Skeletal muscle satellite cell (primary cell): ENCODE results near the gene LSM14B. TPM values are rescaled to one million over a fixed set of nuclear protein-coding genes. Genes with fewer than 3 reads are reported as not detected.
"Not testable (repeated sequence)": the region's sequence is repeated elsewhere in the genome, so short reads cannot be mapped to it uniquely, and the experiment has no call there.

Experiments used
- H3K27me3 ChIP-seq: 2 replicates; pipeline ENCODE4 v1.7.0; 2013; ENCODE audit warnings: low read length; ENCODE audit not compliant: control insufficient read depth, insufficient read depth
- H3K36me3 ChIP-seq: 2 replicates; pipeline ENCODE4 v1.7.0; 2013; ENCODE audit warnings: mild to moderate bottlenecking, control low read depth, low read length; ENCODE audit not compliant: insufficient read depth
- H3K4me1 ChIP-seq: 2 replicates; pipeline ENCODE4 v1.7.0; 2013; ENCODE audit warnings: low read length; ENCODE audit not compliant: control insufficient read depth, insufficient read depth
- H3K4me2 ChIP-seq: 2 replicates; pipeline ENCODE4 v1.7.0; 2013; ENCODE audit warnings: mild to moderate bottlenecking, low read length
- H3K4me3 ChIP-seq: 2 replicates; pipeline ENCODE4 v1.7.0; 2013; ENCODE audit warnings: low read length
- H3K9ac ChIP-seq: 2 replicates; pipeline ENCODE4 v1.7.0; 2013; ENCODE audit warnings: mild to moderate bottlenecking, low read depth, low read length, moderate library complexity
- H3K9me3 ChIP-seq: replicated peaks from 2 replicates; pipeline ENCODE4 v1.7.0; 2013; ENCODE audit warnings: mild to moderate bottlenecking, control low read depth, low read length
- total RNA-seq: library from RNA; depleted of rRNA; stranded (reverse); fragments of >200 nt; gene quantifications from 2 replicates; pipeline ENCODE4 v1.2.3, GENCODE V29; 2012; rRNA removed

LSM14B gene
- total RNA-seq, result 23.6 and 27.5 TPM in 2 replicates

DNA sequence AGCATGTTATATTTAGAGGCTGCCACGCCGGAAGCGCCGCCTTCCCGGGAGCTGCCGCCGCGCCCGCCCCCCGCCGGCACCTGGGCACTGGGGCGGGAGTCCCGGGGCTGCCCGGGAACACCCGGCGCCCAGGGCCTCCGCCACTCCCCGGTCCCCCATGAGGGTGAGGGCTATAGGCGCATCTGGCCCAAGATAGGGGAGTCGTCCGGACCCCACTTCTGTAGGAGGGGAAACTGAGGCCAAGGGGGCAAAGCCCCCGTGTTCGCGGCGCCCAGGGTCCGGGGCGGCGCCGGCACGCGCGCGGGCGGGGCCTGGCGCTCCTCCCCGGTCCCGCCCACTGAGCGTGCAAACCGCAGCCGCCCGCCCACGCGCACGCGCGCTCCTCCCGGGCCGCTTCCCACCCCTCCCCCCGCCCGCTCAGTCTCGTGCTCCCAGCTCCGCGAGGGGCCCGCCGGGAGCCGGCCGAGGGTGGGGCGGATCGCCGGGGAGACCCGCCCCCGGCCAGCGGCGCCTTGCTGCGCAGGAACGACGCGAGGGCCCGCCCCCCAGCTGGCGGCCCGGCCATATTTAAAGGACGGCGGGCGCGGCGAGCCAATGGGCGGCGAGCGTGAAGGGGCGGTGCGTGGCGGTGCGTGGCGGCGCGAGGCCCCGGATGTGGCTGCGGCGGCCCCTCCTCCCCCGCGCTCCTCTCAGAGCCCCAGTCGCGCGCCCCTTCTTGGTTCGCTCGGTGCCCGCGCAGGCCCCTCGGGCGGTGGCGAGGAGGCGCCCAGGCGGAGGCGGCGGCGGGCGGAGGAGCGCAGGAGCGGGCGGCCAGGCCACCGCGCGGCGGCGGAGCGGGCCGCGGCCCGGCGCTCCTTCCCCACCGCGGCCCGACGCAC, at the start of gene LSM14B:
LSM14B (plus strand) TSS at position 700 of the 878 bp plus-strand sequence. CDS start 192 bp downstream, outside the sequence.
- H3K4me1 ChIP-seq, result peaks cover 18% of the 10 kb centered on the region
- peaks cover 3% of the 10 kb centered on the region for H3K9me3 ChIP-seq
- peaks cover 25% of the 10 kb centered on the region for H3K27me3 ChIP-seq
- H3K36me3 ChIP-seq, result peaks cover 25% of the 10 kb centered on the region
- peak within 1 kb of the TSS; percentile 100 for H3K4me2 ChIP-seq
- H3K9ac ChIP-seq, result peak within 1 kb of the TSS; percentile 90
- H3K4me3 ChIP-seq, result peak within 1 kb of the TSS; percentile 98

DNA sequence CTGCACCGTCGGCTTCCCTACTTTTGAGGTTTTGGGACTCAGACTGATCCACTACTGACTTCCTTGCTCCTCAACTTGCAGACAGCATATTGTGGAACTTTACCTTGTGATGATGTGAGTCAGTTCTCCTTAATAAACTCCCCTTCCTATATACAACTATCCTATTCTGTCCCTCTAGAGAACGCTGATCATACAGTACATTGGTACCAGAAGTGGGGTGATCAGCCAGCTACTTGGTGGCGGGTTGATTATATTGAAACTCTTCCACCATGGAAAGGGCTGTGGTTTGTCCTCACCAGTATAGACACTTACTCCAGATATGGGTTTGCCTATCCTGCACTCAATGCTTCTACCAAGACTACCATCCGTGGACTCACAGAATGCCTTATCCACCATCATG, 49.0 kb upstream of the LSM14B start:
- Histone ChIP-seq H3K4me3 (no peak overlapping the region), H3K9me3 (peaks cover 18% of the 10 kb centered on the region)

DNA sequence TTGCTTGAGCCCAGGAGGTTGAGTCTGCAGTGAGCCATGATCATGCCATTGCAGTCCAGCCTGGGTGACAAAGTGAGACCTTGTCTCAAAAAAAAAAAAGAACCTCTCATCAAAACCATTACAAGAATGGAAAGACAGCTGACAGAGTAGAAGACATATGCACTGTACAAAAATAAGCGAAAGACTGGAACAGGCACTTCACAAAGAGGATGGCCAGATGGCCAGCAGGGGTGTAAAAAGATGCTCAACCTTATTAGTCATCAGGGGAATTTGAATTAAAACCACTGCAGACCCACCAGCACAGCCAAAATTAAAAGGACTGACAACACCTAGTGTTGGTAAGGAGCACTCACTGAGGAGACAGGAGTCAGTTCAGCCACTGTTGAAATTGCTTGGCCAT, 43.1 kb upstream of the LSM14B start:
- Histone ChIP-seq H3K9me3 (peaks cover 14% of the 10 kb centered on the region), H3K9ac (no peak overlapping the region)

More for the DNA sequence above, 49.0 kb upstream of the LSM14B start:
- H3K4me2 ChIP-seq, result no peak overlapping the region
- no peaks in the 10 kb centered on the region for H3K36me3 ChIP-seq
- peaks cover 9% of the 10 kb centered on the region for H3K4me1 ChIP-seq
- H3K27me3 ChIP-seq, result peaks cover 4% of the 10 kb centered on the region
- no peak overlapping the region for H3K9ac ChIP-seq

DNA sequence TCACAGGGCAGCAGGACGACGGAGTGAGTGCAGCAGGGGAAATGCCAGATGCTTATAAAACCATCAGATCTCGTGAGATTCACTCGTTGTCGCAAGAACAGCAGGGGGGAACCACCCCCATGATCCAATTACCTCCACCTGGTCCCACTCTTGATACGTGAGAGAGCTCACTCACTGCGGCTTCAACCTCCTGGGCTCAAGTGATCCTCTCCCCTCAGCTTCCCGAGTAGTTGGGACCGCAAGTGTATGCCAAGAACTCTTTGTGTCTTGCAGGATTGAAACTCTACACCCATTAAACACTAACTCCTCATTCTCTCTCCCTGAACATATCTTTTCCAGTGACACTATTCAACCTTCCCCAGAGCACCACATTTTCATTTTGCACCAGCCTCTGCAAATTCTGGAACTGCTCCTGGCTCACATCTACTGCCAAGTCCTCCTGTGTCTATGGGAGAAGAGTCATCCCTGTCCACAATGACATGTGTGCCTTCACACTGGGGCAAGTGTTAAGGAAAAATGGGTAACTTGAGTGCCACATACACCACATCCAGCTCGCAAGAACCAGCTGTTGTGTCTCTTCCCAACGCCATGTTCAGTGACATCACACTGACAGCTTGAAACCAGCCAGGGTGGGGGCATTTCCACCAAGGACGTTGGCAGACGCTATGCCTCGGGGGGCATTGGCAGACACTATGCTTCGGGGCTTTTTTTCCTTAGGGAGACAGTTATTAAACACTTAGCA, 41.9 kb upstream of the LSM14B start:
- Histone ChIP-seq H3K27me3 (peaks cover 24% of the 10 kb centered on the region), H3K9me3 (peaks cover 14% of the 10 kb centered on the region), H3K9ac (no peak overlapping the region), H3K4me3 (no peak overlapping the region), H3K4me2 (no peak overlapping the region), H3K4me1 (no peaks in the 10 kb centered on the region), H3K36me3 (no peaks in the 10 kb centered on the region)

More for the DNA sequence above, 43.1 kb upstream of the LSM14B start:
- no peak overlapping the region for H3K4me3 ChIP-seq
- H3K4me2 ChIP-seq, result no peak overlapping the region
- no peaks in the 10 kb centered on the region for H3K4me1 ChIP-seq
- H3K27me3 ChIP-seq, result peaks cover 20% of the 10 kb centered on the region
- no peaks in the 10 kb centered on the region for H3K36me3 ChIP-seq

- H3K4me1 ChIP-seq, result no peaks in the 10 kb centered on the region
- peaks cover 33% of the 10 kb centered on the region for H3K27me3 ChIP-seq
- H3K4me3 ChIP-seq, result no peak overlapping the region
- no peak overlapping the region for H3K9ac ChIP-seq
- no peaks in the 10 kb centered on the region for H3K36me3 ChIP-seq
- H3K9me3 ChIP-seq, result peaks cover 8% of the 10 kb centered on the region
- no peak overlapping the region for H3K4me2 ChIP-seq
Observed at GRCh38 chr20:62083312-62083711, 39.0 kb upstream of the LSM14B start.

DNA sequence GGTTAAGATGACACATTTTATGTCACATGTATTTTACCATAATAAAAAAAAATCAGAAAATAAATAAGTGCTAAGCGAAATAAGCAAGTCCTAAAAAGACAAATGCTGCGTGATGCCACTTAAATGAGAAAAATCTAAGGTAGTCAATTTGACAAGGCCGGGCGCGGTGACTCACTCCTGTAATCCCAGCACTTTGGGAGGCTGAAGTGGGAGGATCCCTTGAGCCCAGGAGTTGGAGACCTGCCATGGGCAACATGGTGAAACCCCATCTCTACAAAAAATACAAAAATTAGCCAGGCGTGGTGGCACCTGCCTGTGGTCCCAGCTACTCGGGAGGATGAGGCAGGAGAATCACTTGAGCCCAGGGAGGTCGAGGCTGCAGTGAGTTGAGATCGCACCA, 38.1 kb upstream of the LSM14B start:
- H3K4me3 ChIP-seq, H3K9ac ChIP-seq, H3K4me1 ChIP-seq, H3K36me3 ChIP-seq, H3K9me3 ChIP-seq, H3K4me2 ChIP-seq: not testable (repeated sequence)
- H3K27me3 ChIP-seq, result peaks cover 31% of the 10 kb centered on the region

DNA sequence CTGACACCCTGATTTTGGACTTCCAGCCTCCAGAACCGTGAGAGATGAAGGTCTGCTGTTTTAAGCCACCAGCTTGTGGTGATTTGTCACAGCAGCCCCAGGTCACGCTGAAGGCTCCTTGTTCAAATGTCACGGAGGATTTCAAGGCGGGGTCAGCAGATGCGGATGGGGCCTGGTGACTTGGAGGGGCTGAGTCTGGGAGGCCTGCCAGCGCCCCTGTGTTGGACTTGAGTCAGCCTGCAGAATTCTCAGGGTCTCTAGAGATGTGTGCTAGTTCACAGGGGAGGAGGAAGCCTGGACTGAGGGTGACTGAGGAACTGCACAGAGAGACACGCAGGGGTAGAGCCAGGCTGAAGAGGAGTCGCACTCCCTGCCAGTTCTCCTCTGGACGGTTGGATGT, 37.1 kb upstream of the LSM14B start:
- Histone ChIP-seq H3K4me1 (no peaks in the 10 kb centered on the region), H3K4me2 (no peak overlapping the region), H3K9me3 (no peaks in the 10 kb centered on the region), H3K4me3 (no peak overlapping the region), H3K27me3 (peaks cover 28% of the 10 kb centered on the region), H3K9ac (no peak overlapping the region), H3K36me3 (no peaks in the 10 kb centered on the region)

DNA sequence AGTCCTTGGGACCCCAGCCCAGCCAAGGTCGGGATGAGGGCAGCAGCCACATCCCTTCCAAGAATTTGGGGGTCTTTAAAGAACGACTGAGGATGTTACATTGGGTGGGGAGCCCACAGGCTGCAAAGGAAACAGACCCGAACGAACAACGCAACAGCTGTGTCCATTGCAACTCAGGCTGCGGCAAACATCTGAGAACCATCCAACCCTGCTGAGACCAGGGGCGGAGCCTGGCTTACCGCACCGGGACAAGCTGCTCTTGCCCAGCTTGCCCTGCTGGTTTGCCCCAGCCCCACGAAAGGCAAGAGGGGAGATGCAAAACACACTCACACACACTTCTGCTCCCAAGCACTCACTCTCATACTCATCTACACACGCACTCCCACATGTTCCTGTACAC, 35.0 kb upstream of the LSM14B start:
- Histone ChIP-seq H3K4me1 (no peaks in the 10 kb centered on the region), H3K4me2 (no peak overlapping the region), H3K36me3 (no peaks in the 10 kb centered on the region), H3K27me3 (peaks cover 21% of the 10 kb centered on the region), H3K9ac (no peak overlapping the region), H3K9me3 (no peaks in the 10 kb centered on the region), H3K4me3 (no peak overlapping the region)

DNA sequence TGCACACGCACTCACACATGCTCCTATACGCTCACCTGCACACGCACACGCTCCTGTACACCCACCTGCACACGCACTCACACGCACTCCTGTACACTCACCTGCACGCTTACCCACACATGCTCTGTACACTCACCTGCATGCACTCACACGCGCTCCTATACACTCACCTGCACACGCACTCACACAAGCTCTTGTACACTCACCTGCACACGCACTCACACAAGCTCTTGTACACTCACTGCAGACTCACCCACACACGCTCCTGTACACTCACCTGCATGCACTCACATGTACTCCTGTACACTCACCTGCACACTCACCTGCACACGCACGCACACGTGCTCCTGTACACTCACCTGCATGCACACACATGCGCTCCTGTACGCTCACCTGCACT, 34.6 kb upstream of the LSM14B start:
- Histone ChIP-seq H3K27me3 (peaks cover 20% of the 10 kb centered on the region), H3K4me1 (no peaks in the 10 kb centered on the region), H3K4me3 (no peak overlapping the region), H3K9me3 (no peaks in the 10 kb centered on the region), H3K9ac (no peak overlapping the region), H3K36me3 (no peaks in the 10 kb centered on the region), H3K4me2 (no peak overlapping the region)

- Histone ChIP-seq H3K4me2 (no peak overlapping the region), H3K36me3 (no peaks in the 10 kb centered on the region), H3K9ac (no peak overlapping the region), H3K4me1 (no peaks in the 10 kb centered on the region), H3K4me3 (no peak overlapping the region), H3K27me3 (peaks cover 25% of the 10 kb centered on the region), H3K9me3 (no peaks in the 10 kb centered on the region)
Observed at GRCh38 chr20:62088258-62089127, 33.8 kb upstream of the LSM14B start.

DNA sequence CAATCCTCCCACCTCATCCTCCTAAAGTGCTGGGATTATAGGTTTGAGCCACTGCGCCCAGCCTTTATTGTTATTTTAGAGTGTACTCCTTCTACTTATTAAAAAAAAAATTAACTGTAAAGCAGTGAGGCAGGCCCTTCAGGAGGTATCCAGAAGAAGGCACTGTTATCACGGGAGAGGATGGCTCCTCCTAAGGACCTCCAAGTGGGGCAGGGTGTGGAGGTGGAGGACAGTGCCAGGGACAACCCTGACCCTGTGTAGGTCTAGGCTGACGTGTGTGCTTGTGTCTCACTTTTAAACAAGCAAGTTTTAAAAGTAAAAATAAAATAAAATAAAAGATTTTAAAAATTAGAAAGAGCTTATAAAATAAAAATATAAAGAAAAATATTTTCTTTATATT, 32.9 kb upstream of the LSM14B start:
- Histone ChIP-seq H3K9me3 (no peaks in the 10 kb centered on the region), H3K4me2 (no peak overlapping the region), H3K27me3 (peaks cover 29% of the 10 kb centered on the region), H3K4me1 (no peaks in the 10 kb centered on the region), H3K9ac (no peak overlapping the region), H3K4me3 (no peak overlapping the region), H3K36me3 (no peaks in the 10 kb centered on the region)
